HG03520 (cell line): ENCODE results near the gene SP3.

Source experiments
- ATAC-seq: cut with Tn5 transposase; IDR thresholded peaks from one replicate; pipeline ENCODE4 v1.9.1; 2021; ENCODE audit warnings: mild to moderate bottlenecking, moderate library complexity; ENCODE audit not compliant: unreplicated experiment

The SP3 gene

DNA sequence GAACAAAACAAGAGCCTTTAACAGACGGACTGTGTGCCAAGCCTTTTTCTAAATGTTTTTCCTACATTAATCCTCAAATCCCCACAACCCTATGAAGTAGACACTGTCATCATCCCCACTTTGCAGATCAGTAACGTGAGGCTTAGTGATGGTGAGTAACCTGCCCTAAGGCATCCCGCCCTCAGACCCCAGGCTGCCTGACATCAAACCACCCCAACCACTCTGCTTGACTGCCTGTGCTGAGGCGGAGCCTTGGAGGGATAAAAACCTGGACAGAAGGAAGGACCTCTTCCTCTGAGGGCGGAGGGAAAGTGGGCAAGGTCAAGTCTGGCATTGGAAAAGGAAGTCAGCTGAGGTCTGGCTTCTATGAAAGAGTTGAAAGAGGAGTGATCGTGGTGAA lies 104.6 kb downstream of the SP3 start:
- no peak for ATAC-seq

DNA sequence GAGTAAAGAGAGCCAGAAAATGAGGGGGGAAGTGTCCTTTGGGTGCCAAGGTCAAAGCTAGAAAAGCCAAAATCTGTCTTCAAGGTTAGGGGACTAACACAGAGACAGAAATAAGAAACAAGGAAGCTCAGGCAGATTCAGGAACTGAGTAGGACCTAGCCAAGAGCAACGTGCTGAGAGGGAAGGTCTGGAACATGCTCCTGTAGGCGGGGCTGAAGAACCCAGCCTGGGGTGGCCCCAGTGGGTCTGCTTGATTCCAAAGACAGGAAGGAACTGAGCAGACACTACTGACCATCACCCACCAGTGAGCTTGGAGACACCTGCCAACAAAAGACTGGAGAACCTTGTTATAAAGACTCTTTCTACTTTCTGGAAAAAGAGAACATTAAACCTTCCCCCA lies 105.1 kb downstream of the SP3 start:
- no peak for ATAC-seq

DNA sequence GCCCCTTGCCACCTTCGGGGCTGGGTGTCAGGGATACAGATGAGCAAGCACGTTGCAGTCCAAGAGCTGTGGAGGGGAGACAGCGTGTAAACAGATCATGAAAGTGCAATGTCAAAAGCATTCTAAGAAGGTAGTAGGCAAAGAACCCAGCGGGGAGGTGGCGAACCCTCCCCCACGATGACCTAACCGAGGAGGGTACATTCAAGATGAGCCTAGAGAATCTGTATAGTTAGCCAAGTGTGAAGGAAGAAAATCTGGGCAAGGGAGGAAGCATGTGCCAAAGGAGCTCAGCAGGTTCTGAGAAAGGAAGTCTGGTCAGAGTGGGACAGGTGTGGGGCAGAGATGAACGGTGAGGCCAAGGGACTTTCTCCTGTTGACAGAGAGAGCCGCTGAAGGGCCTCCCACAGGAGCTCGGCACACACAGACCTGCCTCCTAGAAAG lies 106.9 kb downstream of the SP3 start:
- no peak for ATAC-seq
